Gastroesophageal sphincter (tissue), 3 donors: ENCODE data around the gene TPPP.
A peak's percentile ranks its signal among the peaks of the same experiment; 100 is the strongest.

Experiments
- CTCF ChIP-seq, 4 experiments: fragments of 200-600 bp in 2 of 4; fragments of 450-650 bp in 2 of 4; sonication (generic) in 1 of 4; IDR thresholded peaks; one replicate each; pipeline ENCODE4 v1.5.1; 2017 to 2019; ENCODE audit warnings: antibody characterized with exemption in 4 of 4, mild to moderate bottlenecking in 2 of 4, moderate library complexity in 2 of 4
- EP300 ChIP-seq: sonication (generic); formaldehyde crosslinking; IDR thresholded peaks from one replicate; pipeline ENCODE4 v1.6.1; 2017; ENCODE audit warnings: antibody characterized with exemption, mild to moderate bottlenecking
- POLR2A ChIP-seq, 2 donors: fragments of 450-650 bp; IDR thresholded peaks; one replicate each; pipeline ENCODE4 v1.6.1; 2017; ENCODE audit warnings: antibody characterized with exemption in 2 of 2, mild to moderate bottlenecking in 2 of 2, moderate library complexity in 1 of 2
- POLR2AphosphoS5 ChIP-seq: sonication (generic); formaldehyde crosslinking; IDR thresholded peaks from one replicate; pipeline ENCODE4 v1.6.1; 2017; ENCODE audit warnings: antibody characterized with exemption

GRCh38 chr5:671459-672328 is 21.5 kb downstream of the TPPP start:
- TF ChIP-seq POLR2AphosphoS5: peak; percentile 25
- TF ChIP-seq CTCF (IDR thresholded peaks at IDR 0.05): peak in 3 of 4 experiments; percentile 90 to 98 (median 95)
- TF ChIP-seq EP300: no peak
- no peak for TF ChIP-seq POLR2A (IDR thresholded peaks at IDR 0.05)
